Stimulated activated CD4-positive, alpha-beta T cell treated with anti-CD3 and anti-CD28 coated beads, Interleukin-4, amount 100 ng/mL, for 24 hours (primary cell): ENCODE results near the gene TMA7.
A peak's percentile ranks its signal among the peaks of the same experiment; 100 is the strongest.
"Not testable (repeated sequence)": the region's sequence is repeated elsewhere in the genome, so short reads cannot be mapped to it uniquely, and the experiment has no call there.

ENCODE experiments used
- DNase-seq: peaks from one replicate; pipeline ENCODE4 v3.0.0-alpha.2; 2020

The TMA7 gene

GRCh38 chr3:48439820-48440589, at the start of gene TMA7, which contains the start of gene CCDC51:
TSS of gene TMA7 (plus strand) at chr3:48440257. CDS start at chr3:48440297, 40 bp downstream.
TSS of gene CCDC51 (minus strand) at chr3:48440119. CDS start at chr3:48435128, 4,991 bp downstream.
- DNase-seq: peak; percentile 99

GRCh38 chr3:48394391-48394790, 45.7 kb upstream of the TMA7 start:
- DNase-seq: no peak

- DNase-seq: no peak
Measured at GRCh38 chr3:48395714-48396113, 44.3 kb upstream of the TMA7 start.

GRCh38 chr3:48397767-48398681, 42.0 kb upstream of the TMA7 start:
- no peak for DNase-seq

GRCh38 chr3:48398701-48399386, 41.2 kb upstream of the TMA7 start:
- no peak for DNase-seq

- DNase-seq: no peak
Measured at GRCh38 chr3:48399387-48400172, 40.5 kb upstream of the TMA7 start.

GRCh38 chr3:48400824-48401433, 39.1 kb upstream of the TMA7 start:
- peak; percentile 72 for DNase-seq

GRCh38 chr3:48401434-48401901, 38.6 kb upstream of the TMA7 start:
- not testable (repeated sequence) for DNase-seq

- DNase-seq: no peak
Measured at GRCh38 chr3:48402281-48402732, 37.8 kb upstream of the TMA7 start.

- no peak for DNase-seq
Measured at GRCh38 chr3:48402907-48403306, 37.1 kb upstream of the TMA7 start.

GRCh38 chr3:48403533-48404439, 36.3 kb upstream of the TMA7 start:
- no peak for DNase-seq

- no peak for DNase-seq
Measured at GRCh38 chr3:48404440-48405342, 35.4 kb upstream of the TMA7 start.

- DNase-seq: no peak
Measured at GRCh38 chr3:48405343-48405881, 34.6 kb upstream of the TMA7 start.

- DNase-seq: peak; percentile 2
Measured at GRCh38 chr3:48405971-48406370, 34.1 kb upstream of the TMA7 start.

- peak; percentile 2 for DNase-seq
Measured at GRCh38 chr3:48406443-48407431, 33.3 kb upstream of the TMA7 start.

- DNase-seq: no peak
Measured at GRCh38 chr3:48407542-48408099, 32.4 kb upstream of the TMA7 start.

- DNase-seq: no peak
Measured at GRCh38 chr3:48408823-48409281, 31.2 kb upstream of the TMA7 start.
